Liver (tissue), 3 donors: ENCODE measurements around the gene STAT6.
"Not testable (repeated sequence)": the region's sequence is repeated elsewhere in the genome, so short reads cannot be mapped to it uniquely, and the experiment has no call there.

Experiments used
- EGR1 ChIP-seq, 2 donors: IDR thresholded peaks; 2 replicates each; pipeline ENCODE4 v1.6.1; 2016 to 2018; ENCODE audit warnings: antibody characterized with exemption in 2 of 2, low read depth in 2 of 2
- RXRA ChIP-seq, 2 donors: IDR thresholded peaks; 2 replicates each; pipeline ENCODE4 v1.6.1; 2017 to 2018; ENCODE audit warnings: antibody characterized with exemption in 2 of 2, mild to moderate bottlenecking in 1 of 2
- YY1 ChIP-seq: IDR thresholded peaks from 2 replicates; pipeline ENCODE4 v1.6.1; 2016; ENCODE audit warnings: antibody characterized with exemption, mild to moderate bottlenecking
- TF ChIP-seq, protein P1 (sequence below): fragments of 150-350 bp; IDR thresholded peaks from 2 replicates; pipeline ENCODE4 v1.5.1; 2017; ENCODE audit warnings: improper control_type of control experiment, low read depth, low read length; ENCODE audit not compliant: missing input control
- TF ChIP-seq, protein P2 (sequence below): IDR thresholded peaks from 2 replicates; pipeline ENCODE4 v1.6.1; 2016; ENCODE audit warnings: antibody characterized with exemption
- TF ChIP-seq, protein P3 (sequence below): IDR thresholded peaks from 2 replicates; pipeline ENCODE4 v1.6.1; 2016; ENCODE audit warnings: antibody characterized with exemption
- TF ChIP-seq, protein P4 (sequence below): IDR thresholded peaks from 2 replicates; pipeline ENCODE4 v1.6.1; 2016; ENCODE audit warnings: antibody characterized with exemption, mild to moderate bottlenecking
- donor health status: healthy.
- donor health status: healthy.

DNA sequence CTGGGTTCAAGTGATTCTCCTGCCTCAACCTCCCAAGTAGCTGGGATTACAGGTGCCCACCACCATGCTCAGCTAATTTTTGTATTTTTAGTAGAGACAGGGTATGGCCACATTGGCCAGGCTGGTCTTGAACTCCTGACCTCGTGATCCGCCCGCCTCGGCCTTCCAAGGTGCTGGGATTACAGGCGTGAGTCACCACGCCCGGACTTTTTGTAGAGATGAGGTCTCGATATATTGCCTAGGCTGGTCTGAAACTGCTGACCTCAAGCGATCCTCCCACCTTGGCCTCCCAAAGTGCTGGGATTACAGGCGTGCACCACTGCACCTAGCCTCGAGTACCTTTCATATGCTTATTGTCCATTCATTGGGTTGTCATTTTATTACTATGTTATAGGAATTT, 9.6 kb upstream of the STAT6 start:
- TF ChIP-seq, protein P1, sequence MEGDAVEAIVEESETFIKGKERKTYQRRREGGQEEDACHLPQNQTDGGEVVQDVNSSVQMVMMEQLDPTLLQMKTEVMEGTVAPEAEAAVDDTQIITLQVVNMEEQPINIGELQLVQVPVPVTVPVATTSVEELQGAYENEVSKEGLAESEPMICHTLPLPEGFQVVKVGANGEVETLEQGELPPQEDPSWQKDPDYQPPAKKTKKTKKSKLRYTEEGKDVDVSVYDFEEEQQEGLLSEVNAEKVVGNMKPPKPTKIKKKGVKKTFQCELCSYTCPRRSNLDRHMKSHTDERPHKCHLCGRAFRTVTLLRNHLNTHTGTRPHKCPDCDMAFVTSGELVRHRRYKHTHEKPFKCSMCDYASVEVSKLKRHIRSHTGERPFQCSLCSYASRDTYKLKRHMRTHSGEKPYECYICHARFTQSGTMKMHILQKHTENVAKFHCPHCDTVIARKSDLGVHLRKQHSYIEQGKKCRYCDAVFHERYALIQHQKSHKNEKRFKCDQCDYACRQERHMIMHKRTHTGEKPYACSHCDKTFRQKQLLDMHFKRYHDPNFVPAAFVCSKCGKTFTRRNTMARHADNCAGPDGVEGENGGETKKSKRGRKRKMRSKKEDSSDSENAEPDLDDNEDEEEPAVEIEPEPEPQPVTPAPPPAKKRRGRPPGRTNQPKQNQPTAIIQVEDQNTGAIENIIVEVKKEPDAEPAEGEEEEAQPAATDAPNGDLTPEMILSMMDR: not testable (repeated sequence)
- TF ChIP-seq, protein P2, sequence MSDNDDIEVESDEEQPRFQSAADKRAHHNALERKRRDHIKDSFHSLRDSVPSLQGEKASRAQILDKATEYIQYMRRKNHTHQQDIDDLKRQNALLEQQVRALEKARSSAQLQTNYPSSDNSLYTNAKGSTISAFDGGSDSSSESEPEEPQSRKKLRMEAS: not testable (repeated sequence)
- TF ChIP-seq, protein P3, sequence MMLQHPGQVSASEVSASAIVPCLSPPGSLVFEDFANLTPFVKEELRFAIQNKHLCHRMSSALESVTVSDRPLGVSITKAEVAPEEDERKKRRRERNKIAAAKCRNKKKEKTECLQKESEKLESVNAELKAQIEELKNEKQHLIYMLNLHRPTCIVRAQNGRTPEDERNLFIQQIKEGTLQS: not testable (repeated sequence)
- not testable (repeated sequence) for TF ChIP-seq RXRA (IDR thresholded peaks at IDR 0.05); YY1; EGR1 (IDR thresholded peaks at IDR 0.05; ENCODE audit: low read depth in 2 of 2)
- TF ChIP-seq, protein P4, sequence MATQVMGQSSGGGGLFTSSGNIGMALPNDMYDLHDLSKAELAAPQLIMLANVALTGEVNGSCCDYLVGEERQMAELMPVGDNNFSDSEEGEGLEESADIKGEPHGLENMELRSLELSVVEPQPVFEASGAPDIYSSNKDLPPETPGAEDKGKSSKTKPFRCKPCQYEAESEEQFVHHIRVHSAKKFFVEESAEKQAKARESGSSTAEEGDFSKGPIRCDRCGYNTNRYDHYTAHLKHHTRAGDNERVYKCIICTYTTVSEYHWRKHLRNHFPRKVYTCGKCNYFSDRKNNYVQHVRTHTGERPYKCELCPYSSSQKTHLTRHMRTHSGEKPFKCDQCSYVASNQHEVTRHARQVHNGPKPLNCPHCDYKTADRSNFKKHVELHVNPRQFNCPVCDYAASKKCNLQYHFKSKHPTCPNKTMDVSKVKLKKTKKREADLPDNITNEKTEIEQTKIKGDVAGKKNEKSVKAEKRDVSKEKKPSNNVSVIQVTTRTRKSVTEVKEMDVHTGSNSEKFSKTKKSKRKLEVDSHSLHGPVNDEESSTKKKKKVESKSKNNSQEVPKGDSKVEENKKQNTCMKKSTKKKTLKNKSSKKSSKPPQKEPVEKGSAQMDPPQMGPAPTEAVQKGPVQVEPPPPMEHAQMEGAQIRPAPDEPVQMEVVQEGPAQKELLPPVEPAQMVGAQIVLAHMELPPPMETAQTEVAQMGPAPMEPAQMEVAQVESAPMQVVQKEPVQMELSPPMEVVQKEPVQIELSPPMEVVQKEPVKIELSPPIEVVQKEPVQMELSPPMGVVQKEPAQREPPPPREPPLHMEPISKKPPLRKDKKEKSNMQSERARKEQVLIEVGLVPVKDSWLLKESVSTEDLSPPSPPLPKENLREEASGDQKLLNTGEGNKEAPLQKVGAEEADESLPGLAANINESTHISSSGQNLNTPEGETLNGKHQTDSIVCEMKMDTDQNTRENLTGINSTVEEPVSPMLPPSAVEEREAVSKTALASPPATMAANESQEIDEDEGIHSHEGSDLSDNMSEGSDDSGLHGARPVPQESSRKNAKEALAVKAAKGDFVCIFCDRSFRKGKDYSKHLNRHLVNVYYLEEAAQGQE: not testable (repeated sequence)
